Keratinocyte (primary cell): ENCODE data around the gene GPR139.

Experiments
- EZH2 ChIP-seq: IDR thresholded peaks from one replicate; pipeline ENCODE4 v1.6.1; 2012; ENCODE audit warnings: inconsistent platforms, mild to moderate bottlenecking, low read length, moderate library complexity
- TF ChIP-seq, protein P1 (sequence below), 3 experiments: IDR thresholded peaks in 1 of 3; conservative IDR thresholded peaks in 1 of 3; optimal IDR thresholded peaks in 1 of 3; 2 replicates in 2 of 3; 3 replicates in 1 of 3; pipeline versions ENCODE3 to v1.5.1; 2011; ENCODE audit warnings: low read length in 3 of 3, mild to moderate bottlenecking in 3 of 3, moderate library complexity in 2 of 3, control low read depth in 1 of 3, inconsistent platforms in 1 of 3; ENCODE audit not compliant: insufficient read depth in 2 of 3; ENCODE audit errors: extremely low read depth in 1 of 3

DNA sequence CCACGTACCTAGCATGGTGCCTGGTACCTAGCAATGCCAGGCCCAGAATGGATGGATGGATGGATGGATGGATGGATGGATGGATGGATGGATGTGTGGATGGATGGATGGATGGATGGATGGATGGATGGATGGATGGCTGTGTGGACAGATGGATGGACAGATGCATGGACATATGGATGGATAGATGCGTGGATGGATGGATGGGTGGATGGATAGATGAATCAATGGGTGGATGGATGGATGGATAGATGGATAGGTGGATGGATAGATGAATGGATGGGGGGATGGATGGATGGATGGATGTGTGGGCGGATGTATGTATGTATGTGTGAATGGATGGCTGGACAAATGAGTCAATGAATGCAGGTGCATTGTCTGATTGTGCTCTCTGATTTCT is 12.6 kb downstream of the GPR139 start:
- TF ChIP-seq, protein P1, sequence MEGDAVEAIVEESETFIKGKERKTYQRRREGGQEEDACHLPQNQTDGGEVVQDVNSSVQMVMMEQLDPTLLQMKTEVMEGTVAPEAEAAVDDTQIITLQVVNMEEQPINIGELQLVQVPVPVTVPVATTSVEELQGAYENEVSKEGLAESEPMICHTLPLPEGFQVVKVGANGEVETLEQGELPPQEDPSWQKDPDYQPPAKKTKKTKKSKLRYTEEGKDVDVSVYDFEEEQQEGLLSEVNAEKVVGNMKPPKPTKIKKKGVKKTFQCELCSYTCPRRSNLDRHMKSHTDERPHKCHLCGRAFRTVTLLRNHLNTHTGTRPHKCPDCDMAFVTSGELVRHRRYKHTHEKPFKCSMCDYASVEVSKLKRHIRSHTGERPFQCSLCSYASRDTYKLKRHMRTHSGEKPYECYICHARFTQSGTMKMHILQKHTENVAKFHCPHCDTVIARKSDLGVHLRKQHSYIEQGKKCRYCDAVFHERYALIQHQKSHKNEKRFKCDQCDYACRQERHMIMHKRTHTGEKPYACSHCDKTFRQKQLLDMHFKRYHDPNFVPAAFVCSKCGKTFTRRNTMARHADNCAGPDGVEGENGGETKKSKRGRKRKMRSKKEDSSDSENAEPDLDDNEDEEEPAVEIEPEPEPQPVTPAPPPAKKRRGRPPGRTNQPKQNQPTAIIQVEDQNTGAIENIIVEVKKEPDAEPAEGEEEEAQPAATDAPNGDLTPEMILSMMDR (optimal IDR thresholded peaks at IDR 0.05 in 1 of 3, IDR thresholded peaks at IDR 0.05 in 1 of 3, conservative IDR thresholded peaks at IDR 0.05 in 1 of 3; ENCODE audit: extremely low read depth in 1 of 3, insufficient read depth in 2 of 3, low read length in 3 of 3): no peak
- TF ChIP-seq EZH2: no peak
